T-helper 2 cell (primary cell): ENCODE measurements around the gene GTPBP1.

Experiments used
- DNase-seq, 5 experiments: peaks; one replicate each; pipeline versions ENCODE4 v3.0.0 to v3.0.0-alpha.2; 2012 to 2022

GTPBP1 gene

DNA sequence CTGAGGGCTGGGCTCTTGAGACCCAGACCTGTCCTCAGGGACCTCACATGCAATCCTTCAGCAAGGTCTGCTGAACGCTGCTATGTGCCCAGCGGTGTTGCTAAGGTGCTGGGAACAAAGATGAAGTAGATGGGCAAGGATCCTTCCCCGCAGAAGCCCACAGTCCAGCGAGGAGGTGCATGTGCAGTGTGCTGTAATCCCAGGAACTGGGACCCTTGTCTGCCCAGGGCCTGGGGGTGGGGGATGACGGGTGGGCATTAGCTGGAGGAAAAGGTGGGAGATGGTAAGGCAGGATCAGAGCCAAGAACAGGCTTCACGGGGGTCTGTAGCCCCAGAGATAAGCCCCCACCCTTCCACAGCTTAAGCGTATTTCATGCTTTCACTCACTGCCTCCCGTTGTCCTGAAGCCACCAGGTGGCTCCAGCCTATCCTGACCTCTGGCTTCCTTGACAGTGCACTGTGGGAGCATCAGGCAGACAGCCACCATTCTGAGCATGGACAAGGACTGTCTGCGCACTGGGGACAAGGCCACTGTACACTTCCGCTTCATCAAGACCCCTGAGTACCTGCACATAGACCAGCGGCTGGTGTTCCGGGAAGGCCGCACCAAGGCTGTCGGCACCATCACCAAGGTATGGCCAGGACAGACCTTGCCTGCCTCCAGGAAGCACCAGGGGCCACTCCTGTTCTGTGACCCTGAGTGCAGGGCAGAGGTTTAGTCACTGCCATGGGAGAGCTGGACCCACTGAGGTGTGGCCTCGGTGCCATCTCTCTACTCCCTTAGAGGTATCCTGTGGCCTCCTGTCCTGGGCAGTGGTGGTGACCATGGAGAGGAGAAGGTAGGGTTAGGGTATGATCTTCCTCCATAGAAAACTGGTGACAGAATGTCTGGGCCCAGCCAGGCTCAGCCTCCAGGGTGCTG is 22.0 kb downstream of the GTPBP1 start:
- no peak for DNase-seq

DNA sequence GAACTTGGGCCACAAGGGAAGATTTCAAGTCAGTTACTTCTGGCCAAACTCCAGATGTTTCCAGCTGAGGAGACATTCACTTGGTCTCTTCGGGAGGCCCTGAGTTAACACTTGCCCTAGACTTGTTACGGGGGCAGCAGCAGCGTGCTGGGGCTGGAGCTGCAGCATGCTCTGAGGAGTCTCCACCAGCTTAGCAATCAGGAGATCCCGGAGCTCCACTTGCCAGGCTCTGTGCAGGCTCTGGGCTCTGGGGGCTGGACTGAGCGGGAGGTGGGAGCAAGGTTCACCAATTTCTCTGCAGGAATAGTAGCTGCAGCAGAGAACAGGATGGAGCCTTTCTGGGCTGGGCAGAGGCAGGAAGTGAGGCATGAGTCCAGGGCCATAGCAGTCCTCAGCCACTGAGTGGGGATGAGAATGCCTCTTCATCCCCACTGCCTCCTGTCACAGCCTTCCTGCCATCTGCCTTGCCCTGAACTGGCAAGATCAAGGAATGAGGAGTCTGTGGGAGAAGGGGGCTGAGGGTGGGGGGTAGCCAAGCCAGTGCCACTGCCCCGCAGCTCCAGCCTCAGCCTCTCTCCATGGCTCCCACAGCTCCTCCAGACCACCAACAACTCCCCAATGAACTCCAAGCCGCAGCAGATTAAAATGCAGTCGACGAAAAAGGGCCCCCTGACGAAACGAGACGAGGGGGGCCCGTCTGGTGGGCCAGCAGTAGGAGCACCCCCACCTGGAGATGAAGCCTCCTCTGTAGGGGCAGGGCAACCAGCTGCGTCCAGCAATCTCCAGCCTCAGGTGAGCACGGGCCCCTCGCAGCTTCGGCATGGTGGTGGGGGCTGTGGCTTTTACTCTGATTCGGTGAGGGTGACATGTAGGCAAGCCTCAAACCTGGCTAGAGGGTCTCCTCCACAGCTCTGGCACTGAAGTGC is 23.4 kb downstream of the GTPBP1 start:
- no peak for DNase-seq

DNA sequence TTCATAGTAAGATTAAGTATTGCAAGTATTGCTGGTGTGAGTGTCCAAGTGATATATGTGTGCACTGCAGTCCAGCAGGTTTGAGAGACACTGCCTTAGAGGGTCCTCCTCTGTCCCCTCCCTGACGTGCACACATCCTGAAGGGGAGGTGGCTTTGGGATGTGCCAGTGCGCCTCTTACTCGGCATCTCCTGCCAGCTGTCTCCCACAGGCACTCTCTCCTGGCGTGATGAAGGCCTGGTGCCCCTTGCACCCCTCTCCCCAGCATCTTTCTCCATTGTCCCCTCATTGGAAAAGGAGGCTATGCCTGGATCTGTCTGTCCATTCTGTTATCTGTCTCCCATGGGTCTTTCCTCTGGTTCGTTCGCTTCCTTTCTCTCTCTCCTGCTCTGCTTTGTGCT is 24.2 kb downstream of the GTPBP1 start:
- no peak for DNase-seq

DNA sequence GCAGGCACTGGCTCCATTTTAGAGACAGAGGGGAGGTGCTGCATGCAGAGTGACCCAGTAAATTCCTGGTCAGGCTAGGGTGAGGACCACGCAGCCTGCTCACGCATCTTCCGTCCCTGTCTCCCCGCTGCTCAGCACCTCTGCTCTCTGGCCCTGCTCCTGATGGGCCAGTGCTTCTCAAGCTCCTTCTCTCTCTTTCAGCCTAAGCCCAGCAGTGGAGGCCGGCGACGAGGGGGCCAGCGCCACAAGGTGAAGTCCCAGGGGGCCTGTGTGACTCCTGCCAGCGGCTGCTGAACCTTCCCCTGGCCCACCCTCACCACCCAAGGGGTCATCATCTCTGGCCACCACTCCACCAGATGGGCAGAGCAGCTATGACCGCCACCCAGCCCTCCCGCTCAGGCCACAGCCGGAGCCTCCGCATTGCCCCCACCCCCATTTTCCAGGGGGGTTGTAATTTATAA is 24.7 kb downstream of the GTPBP1 start:
- DNase-seq: no peak

DNA sequence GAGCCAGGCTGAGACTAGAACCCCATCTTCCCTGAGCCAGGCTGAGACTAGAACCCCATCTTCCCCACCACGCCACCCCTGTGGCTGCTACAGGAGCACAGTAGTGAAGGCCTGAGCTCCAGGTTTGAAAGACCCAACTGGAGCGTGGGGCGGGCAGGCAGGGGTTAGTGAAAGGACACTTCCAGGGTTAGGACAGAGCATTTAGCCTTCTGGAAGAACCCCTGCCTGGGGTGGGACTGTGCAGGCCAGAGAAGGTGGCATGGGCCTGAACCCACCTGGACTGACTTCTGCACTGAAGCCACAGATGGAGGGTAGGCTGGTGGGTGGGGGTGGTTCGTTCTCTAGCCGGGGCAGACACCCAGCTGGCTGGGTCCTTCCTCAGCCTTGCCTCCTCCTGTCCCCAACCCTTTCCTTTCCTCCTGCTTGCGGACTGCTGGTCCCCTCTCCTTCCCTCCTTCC is 26.0 kb downstream of the GTPBP1 start:
- no peak for DNase-seq

DNA sequence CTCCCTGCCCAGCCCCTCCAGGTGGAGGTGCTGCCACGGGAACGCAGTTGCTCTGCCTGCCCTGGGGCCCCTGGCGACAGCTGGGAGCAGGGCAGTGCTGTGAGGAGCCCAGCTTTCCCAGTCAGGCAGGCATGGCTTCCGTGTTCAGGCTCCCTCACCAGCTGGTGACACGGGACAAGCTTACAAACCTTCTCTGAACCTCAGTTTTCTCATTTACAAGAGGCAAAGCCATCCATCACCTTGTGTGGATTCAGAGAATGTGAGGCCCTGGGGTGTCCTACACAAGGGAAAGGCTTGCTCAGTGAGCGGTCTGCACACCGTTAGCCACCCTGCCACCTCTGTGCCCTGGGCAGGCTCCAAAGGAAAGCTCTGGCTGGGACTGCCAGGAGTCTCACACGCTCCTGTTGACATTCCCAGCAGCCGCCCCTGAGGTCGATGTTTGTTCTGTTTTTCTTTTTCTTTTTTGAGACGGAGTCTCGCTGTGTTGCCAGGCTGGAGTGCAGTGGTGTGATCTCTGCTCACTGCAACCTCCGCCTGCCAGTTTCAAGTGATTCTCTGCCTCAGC is 26.6 kb downstream of the GTPBP1 start:
- no peak for DNase-seq

DNA sequence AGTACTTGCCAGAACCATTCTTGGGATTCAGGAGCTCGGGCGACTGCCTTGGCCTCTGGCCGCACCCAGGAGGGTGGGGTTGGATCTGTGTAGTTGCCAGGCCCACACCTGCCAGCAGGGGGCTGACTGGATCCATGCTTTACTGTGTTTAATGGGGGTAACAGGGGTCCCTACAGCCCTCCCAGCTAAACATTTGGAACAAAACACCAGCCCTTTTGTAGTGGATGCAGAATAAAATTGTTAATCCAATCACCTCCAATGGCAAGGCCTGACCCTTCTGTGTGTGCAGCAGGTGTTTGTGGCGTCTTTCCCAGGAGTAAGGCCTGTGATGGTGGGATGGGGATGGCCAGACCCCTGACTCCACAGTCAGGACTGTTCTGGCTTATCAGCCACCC is 27.6 kb downstream of the GTPBP1 start:
- peak in 2 of 5 experiments; percentile 26 to 60 for DNase-seq

DNA sequence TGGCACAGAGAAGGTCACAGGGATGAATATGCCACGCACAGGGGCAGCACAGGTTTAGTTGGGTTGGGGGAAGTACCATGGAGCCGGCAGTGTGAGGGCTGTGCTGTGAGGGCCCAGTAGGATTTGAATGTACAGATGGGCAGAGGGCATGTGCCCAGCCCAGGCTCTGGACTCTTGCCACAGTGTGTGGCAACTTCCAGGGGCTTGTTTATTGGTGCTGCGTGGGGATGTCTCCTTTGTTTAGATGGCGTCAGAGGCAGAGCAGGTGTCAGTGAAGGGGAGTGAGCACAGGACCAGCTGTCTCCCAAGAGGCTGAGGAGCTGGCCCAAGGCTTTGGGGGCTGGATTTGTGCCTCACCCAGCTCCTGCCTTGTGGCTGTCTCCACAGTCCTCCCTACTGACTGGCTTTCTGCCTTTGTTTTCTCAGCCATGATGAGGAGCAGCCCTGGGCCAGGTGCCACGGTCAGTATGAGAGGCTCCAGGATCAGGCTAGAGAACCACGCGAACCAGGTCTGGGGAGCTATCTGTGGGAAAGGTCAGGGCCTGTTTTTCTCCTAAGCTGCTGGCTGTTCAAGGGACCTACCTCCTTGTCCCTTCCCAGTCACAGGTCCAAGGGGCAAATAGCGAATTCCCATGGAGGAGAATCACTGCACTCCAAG is 28.1 kb downstream of the GTPBP1 start:
- DNase-seq: no peak

DNA sequence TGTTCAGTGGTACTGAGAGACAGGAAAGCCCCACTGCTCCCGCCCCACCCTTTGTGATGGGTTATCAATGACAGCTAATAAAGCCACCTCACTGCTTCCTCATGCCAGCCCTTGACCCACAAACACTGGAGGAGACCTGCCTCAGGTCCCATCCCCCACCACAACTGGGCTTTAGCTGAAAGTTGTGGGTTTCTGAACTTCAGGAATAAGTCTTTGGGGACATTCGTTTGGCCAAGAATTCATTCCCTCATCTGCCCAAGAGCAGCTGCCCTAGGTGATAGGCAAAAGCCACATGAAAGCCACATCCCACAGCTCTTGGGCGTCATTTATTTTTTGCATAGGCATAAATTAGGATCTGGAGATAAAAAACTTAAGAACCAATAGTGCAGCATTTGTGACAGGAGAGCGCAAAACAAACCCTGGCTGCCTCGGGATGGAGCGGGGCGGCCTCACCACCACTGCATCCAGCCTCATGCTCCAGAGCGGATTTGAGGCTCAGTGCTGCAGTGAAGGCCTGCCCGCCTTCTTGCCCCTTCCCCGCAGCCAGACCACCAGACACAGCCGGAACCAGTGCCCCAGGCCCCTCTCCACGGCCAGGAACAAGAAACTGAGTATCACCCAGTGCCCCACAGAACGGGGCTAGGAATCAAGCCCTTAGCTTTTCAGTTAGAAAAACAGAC is 28.8 kb downstream of the GTPBP1 start:
- DNase-seq: no peak

DNA sequence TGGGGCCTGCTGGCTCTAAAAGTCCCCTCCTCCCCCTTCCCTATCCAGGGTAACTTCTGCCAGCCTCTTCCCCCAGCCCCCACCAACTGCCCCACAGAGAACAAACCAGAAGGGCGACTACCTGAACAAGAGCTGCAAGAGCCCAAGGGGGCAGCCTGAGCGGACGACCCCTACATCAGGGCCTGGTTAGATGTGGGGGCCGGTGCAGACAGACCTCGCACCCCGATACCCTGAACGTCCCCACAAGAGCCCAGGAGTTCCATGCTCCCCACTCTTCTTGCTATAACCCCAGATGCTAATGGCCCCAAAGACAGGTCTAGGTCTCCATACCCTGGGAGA is 29.4 kb downstream of the GTPBP1 start:
- no peak for DNase-seq

DNA sequence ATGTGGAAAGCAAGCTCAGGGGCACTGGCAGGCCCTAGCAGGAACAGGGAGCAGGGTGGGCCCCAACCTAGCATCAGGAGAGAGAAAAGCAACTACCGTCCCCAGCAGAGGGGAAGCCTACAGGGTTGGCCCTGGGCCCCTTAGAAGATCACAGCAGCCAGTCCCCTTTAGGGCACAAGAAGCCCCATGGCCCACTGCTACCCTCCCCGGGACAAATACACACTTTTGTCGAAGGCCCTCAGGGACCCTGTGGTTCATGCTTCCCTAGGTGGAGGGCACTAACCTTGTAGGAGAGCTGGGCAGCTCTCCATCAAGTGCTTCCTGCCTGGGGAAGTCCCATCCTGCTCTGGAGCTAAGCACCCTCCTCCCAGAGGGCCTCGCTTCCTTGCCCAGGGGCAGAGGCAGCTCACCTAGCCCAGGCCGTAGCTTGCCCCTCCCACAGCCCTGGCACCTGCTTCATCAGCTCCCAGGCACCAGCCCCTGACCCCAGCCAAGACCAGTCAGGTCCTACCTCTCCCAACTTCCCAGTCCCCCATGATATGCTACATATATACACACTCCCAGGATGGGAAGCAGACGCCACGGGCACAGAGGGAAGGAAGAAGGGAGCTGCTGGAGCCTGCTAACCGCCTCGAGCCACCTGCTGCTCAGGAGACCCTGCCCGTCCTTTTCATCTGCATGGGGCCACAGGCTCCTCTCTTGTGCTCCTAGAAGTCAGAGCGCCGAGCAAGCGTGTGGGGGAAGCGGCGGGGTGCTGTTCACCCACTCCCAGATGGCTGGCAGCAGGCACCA is 29.9 kb downstream of the GTPBP1 start:
- DNase-seq: no peak

DNA sequence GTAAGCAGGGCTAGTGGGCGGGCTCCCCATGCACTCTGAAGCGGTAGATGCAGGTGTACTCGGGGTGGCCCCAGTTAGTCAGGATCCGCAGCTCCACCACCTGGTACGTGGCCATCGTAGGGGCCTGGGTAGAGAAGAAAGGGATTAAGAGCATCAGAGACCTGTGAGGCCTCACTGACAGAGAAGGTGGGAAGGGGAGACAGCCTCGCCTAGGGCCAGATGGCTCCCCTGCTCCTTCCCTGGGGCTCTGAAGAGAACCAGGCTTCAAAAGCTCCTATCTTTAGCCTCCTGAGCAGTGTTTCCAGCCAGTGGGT is 30.5 kb downstream of the GTPBP1 start:
- DNase-seq: no peak

DNA sequence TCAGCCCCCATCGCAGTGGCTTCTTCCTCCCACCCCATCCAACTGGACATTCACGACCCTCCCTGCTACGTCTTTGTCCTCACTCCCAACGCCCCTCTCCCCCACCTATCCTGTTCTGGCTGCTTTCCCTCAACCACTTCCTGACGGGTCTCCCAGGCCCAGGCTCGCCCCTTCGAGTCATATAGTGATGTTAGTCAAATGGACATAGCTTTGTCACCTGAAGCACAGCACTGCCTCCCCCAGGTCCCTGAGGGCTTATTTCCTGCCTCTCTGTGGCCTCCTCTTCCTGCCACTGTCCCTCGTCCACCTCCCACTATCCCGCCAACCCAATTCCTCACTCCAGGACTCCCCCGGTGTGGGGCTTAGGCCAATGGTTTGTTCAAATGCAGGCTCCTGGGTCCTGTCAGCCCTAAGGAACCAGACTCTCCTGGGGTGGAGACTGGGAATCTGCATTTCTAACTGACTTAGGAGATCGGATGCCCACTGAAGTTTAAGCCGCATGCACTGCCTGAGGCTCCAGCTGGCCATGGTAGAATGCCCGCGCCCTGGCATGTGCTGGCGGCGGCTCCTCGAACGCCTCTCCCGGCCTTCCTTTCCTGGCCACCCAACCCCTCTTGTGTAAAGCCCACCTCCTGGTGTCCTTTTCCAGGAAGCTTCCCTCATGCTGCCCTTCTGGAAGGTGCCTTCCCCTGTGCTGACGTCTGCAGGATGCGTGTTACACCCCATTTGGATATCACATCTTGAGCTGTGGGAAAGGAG is 31.7 kb downstream of the GTPBP1 start:
- no peak for DNase-seq

DNA sequence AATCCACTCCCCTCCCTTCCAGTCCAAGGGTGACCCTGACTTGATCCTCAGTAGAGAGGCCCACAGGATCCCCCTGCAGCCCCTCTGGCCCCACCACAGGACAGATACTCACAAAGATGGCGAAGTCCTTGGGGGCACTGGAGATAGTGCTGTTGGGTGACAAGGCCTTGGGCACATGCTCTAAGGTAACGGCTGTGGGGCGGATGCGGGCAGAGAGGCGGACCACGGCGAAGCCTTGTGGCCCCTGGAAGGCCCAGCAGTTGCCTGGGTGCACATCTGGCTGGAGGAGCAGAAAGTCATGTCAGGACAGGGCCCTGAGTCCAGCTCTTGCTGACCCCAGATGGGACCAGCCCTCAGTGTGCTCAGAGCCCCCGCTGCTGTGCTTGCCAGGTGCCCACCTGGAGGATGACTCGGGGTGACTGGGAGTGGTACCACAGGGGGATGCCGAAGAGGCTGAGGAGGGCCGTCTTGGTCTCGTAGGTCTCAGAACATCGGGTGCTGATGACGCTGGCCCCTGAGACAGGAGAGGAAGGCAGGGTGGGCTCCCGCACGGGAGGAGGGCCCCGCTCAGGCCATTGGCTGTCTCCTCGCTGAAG is 32.8 kb downstream of the GTPBP1 start:
- no peak for DNase-seq

DNA sequence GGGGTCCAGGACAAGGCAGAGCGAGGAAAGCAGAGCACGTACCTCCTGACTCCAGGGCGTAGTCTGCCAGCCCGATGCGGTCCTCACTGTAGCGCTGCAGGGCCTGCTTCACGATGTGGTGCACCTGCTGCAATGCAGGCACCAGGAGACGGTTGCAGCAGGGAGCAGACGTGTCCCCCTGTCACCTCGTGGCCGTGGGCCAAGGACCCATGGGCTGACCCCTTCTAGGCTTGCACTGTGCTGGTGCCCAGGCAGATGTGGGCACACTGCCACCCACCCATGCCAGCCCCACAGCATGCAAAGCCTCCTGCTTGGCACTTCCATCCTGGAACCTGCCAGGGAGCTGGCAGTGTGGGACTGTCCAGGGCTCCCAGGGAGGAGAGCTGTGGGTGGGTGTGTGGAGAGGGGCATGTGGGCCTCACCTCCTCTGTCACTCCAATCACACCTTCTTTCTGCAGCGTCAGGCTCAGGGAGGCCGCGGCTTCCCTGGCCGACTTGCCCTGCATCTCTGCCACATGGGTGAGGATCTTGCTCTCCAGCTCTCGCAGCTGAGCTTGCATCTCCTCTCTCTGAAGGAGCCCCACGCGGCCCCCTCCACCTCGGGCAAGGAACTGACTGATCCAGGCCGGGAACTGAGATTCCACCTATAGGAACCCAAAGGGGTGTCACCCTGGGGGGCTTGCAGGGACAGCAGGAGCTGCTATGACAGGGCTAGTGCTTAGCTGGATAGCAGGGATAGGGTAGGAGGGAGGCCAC is 33.7 kb downstream of the GTPBP1 start:
- DNase-seq: no peak

DNA sequence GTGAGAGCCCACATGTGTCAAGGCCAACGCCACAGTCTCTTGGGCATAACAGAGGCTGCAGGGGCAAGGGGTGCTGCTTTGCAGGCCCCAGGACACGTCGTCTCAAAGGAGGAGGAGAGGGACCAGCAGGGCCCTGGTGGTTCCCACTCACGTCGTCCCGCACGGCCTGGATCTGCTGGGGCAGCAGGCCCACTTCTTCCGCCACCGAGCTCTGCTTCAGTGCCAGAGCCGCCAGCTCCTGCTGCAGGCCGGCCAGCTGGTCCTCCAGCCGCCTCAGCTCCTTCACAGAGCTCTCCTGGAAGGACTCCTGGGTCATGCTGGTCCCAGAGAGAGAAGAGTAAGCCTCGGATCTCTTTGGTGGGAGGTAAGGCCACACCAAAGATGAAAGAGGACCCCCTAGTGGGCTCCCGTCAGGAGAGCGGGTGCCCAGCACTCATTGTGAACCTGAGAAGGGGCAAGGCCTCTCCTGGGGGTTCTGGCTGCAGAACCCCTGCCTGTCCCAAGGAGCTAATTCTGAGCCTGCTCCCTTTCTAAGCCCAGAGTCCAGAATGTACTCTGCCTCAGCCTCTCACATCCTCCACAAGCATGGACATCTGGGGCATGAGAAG is 34.5 kb downstream of the GTPBP1 start:
- no peak for DNase-seq

DNA sequence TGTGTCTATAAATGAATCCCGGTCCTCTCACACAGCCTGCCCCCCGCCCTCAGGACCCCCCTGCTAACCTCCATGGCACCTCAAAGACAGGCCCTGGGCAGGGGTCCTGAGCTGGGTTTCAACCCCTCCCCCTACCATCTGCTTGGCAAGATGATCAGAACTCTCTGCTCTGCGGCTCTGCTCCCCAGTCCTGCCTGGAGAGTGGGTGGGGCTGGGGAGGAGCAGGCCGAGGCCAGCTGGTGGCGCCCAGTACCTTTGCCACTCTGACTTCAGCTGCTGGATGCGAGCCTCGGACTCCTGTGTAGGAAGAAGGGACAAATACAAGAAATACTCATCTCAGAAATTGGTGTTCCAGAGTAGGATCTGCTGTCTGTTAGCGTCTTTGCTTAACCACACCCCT is 35.0 kb downstream of the GTPBP1 start:
- DNase-seq: no peak

DNA sequence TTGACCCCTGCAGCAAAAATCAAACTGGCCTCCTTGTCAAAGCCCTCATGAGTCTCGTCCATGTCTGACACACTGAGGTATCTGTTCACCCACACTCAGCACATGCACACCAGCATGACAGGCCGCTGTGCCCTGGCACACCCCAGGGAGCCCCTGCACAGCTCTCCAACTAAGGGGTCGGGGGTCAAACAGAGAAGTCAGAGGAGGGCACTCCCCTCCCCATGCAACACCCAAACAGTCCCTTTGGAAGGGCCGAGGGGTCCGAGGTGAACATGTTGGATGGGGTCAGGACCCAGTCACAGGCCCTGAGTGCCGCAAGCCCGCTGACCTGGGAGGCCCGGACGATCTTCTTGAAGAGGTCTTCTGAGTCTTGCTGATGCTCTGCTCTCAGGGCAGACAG is 35.4 kb downstream of the GTPBP1 start:
- no peak for DNase-seq

DNA sequence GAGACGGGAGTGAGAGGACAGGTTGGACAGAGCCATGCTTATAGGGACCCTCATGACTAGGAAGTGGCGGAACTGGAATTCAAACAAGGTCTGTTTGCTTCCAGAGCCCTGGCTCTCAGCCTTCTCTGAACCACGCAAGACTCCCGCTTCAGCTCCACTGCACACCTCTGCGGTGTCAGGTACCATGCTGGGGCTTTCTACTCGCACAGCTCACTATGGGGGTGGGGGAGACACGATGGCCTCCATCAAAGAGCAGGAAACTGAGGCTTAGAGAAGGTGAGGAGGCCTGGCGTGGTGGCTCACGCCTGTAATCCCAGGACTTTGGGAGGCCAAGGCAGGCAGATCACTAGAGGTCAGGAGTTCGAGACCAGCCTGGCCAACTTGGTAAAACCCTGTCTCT is 35.8 kb downstream of the GTPBP1 start:
- no peak for DNase-seq
